SJCRH30 (cell line): ENCODE measurements around the gene RBM19. TPM values are rescaled to one million over a fixed set of nuclear protein-coding genes. Genes with fewer than 3 reads are reported as not detected.

ENCODE experiments used
- DNase-seq, 2 experiments: peaks; one replicate each; pipeline ENCODE4 v3.0.0-alpha.2; 2015 to 2020
- H3K27ac ChIP-seq: fragments of 250-450 bp; sonication (Bioruptor Pico); 2 replicates; pipeline ENCODE4 v1.5.1; 2020; ENCODE audit warnings: mild to moderate bottlenecking, moderate library complexity
- H3K27me3 ChIP-seq: fragments of 250-450 bp; sonication (Bioruptor Pico); 2 replicates; pipeline ENCODE4 v1.5.1; 2020; ENCODE audit warnings: mild to moderate bottlenecking, moderate library complexity
- H3K36me3 ChIP-seq: fragments of 250-450 bp; sonication (Bioruptor Pico); 2 replicates; pipeline ENCODE4 v1.5.1; 2020; ENCODE audit warnings: mild to moderate bottlenecking, moderate library complexity
- H3K4me1 ChIP-seq: fragments of 250-450 bp; sonication (Bioruptor Pico); 2 replicates; pipeline ENCODE4 v1.5.1; 2020; ENCODE audit warnings: mild to moderate bottlenecking, moderate library complexity
- H3K4me3 ChIP-seq: fragments of 250-450 bp; sonication (Bioruptor Pico); 2 replicates; pipeline ENCODE4 v1.5.1; 2020; ENCODE audit warnings: mild to moderate bottlenecking, moderate library complexity
- H3K9me3 ChIP-seq: fragments of 250-450 bp; sonication (Bioruptor Pico); replicated peaks from 2 replicates; pipeline ENCODE4 v1.5.1; 2020; ENCODE audit warnings: mild to moderate bottlenecking, moderate library complexity
- total RNA-seq: library from RNA; depleted of rRNA; stranded (reverse); fragments of >200 nt; shearing (Covaris generic); gene quantifications from 2 replicates; pipeline ENCODE4 v1.2.3, GENCODE V29; 2014

Gene RBM19
- total RNA-seq, 1 experiment from 2014 or later: 25.3 TPM

GRCh38 chr12:113934060-113934814 lies 31.9 kb downstream of the RBM19 start:
- H3K27me3 ChIP-seq: no peaks in the 10 kb centered on the region
- no peaks in the 10 kb centered on the region for H3K4me1 ChIP-seq
- no peaks in the 10 kb centered on the region for H3K36me3 ChIP-seq
- no peak overlapping the region for H3K27ac ChIP-seq
- no peak for DNase-seq
- H3K9me3 ChIP-seq: no peaks in the 10 kb centered on the region
- no peak overlapping the region for H3K4me3 ChIP-seq

GRCh38 chr12:113933201-113933786 lies 32.8 kb downstream of the RBM19 start:
- H3K27me3 ChIP-seq: no peaks in the 10 kb centered on the region
- H3K27ac ChIP-seq: no peak overlapping the region
- no peaks in the 10 kb centered on the region for H3K4me1 ChIP-seq
- no peak overlapping the region for H3K4me3 ChIP-seq
- no peaks in the 10 kb centered on the region for H3K9me3 ChIP-seq
- DNase-seq: no peak
- H3K36me3 ChIP-seq: no peaks in the 10 kb centered on the region

- Histone ChIP-seq H3K36me3 (no peaks in the 10 kb centered on the region), H3K4me1 (no peaks in the 10 kb centered on the region), H3K27me3 (no peaks in the 10 kb centered on the region), H3K9me3 (no peaks in the 10 kb centered on the region), H3K27ac (no peak overlapping the region), H3K4me3 (no peak overlapping the region)
- no peak for DNase-seq
Observed at GRCh38 chr12:113932381-113933196, 33.5 kb downstream of the RBM19 start.

- Histone ChIP-seq H3K27ac (no peak overlapping the region), H3K4me1 (no peaks in the 10 kb centered on the region), H3K4me3 (no peak overlapping the region), H3K9me3 (no peaks in the 10 kb centered on the region), H3K36me3 (no peaks in the 10 kb centered on the region), H3K27me3 (no peaks in the 10 kb centered on the region)
- no peak for DNase-seq
Observed at GRCh38 chr12:113931517-113931916, 34.6 kb downstream of the RBM19 start.

GRCh38 chr12:113930249-113930648 lies 35.9 kb downstream of the RBM19 start:
- Histone ChIP-seq H3K9me3 (no peaks in the 10 kb centered on the region), H3K4me3 (no peak overlapping the region), H3K4me1 (no peaks in the 10 kb centered on the region), H3K27me3 (no peaks in the 10 kb centered on the region), H3K27ac (no peak overlapping the region), H3K36me3 (no peaks in the 10 kb centered on the region)
- no peak for DNase-seq

- H3K4me1 ChIP-seq: no peaks in the 10 kb centered on the region
- no peak for DNase-seq
- H3K36me3 ChIP-seq: no peaks in the 10 kb centered on the region
- no peaks in the 10 kb centered on the region for H3K27me3 ChIP-seq
- H3K9me3 ChIP-seq: no peaks in the 10 kb centered on the region
- no peak overlapping the region for H3K27ac ChIP-seq
- no peak overlapping the region for H3K4me3 ChIP-seq
Observed at GRCh38 chr12:113929312-113929989, 36.7 kb downstream of the RBM19 start.

GRCh38 chr12:113926788-113927187 lies 39.3 kb downstream of the RBM19 start:
- no peaks in the 10 kb centered on the region for H3K36me3 ChIP-seq
- H3K4me3 ChIP-seq: no peak overlapping the region
- H3K9me3 ChIP-seq: no peaks in the 10 kb centered on the region
- no peaks in the 10 kb centered on the region for H3K4me1 ChIP-seq
- H3K27ac ChIP-seq: no peak overlapping the region
- DNase-seq: no peak
- H3K27me3 ChIP-seq: no peaks in the 10 kb centered on the region

- Histone ChIP-seq H3K4me1 (no peaks in the 10 kb centered on the region), H3K27me3 (no peaks in the 10 kb centered on the region), H3K36me3 (0 out of 2 replicates have a peak, but pooled peaks cover 2% of the 10 kb centered on the region), H3K27ac (no peak overlapping the region), H3K4me3 (no peak overlapping the region), H3K9me3 (no peaks in the 10 kb centered on the region)
- DNase-seq: no peak
Observed at GRCh38 chr12:113924341-113924740, 41.8 kb downstream of the RBM19 start.

- Histone ChIP-seq H3K36me3 (0 out of 2 replicates have a peak, but pooled peaks cover 2% of the 10 kb centered on the region), H3K4me3 (no peak overlapping the region), H3K4me1 (no peaks in the 10 kb centered on the region), H3K9me3 (no peaks in the 10 kb centered on the region), H3K27ac (no peak overlapping the region), H3K27me3 (no peaks in the 10 kb centered on the region)
- no peak for DNase-seq
Observed at GRCh38 chr12:113923251-113923650, 42.9 kb downstream of the RBM19 start.

GRCh38 chr12:113921430-113921829 lies 44.7 kb downstream of the RBM19 start:
- Histone ChIP-seq H3K9me3 (no peaks in the 10 kb centered on the region), H3K27me3 (no peaks in the 10 kb centered on the region), H3K27ac (no peak overlapping the region), H3K4me3 (no peak overlapping the region), H3K4me1 (no peaks in the 10 kb centered on the region), H3K36me3 (0 out of 2 replicates have a peak, but pooled peaks cover 2% of the 10 kb centered on the region)
- DNase-seq: no peak

GRCh38 chr12:113919791-113920190 lies 46.3 kb downstream of the RBM19 start:
- Histone ChIP-seq H3K27ac (no peak overlapping the region), H3K27me3 (no peaks in the 10 kb centered on the region), H3K4me3 (no peak overlapping the region), H3K36me3 (0 out of 2 replicates have a peak, but pooled peaks cover 2% of the 10 kb centered on the region), H3K9me3 (no peaks in the 10 kb centered on the region), H3K4me1 (no peaks in the 10 kb centered on the region)
- no peak for DNase-seq

- H3K27me3 ChIP-seq: no peaks in the 10 kb centered on the region
- H3K9me3 ChIP-seq: no peaks in the 10 kb centered on the region
- no peak overlapping the region for H3K27ac ChIP-seq
- no peak overlapping the region for H3K4me3 ChIP-seq
- DNase-seq: no peak
- 0 out of 2 replicates have a peak, but pooled peaks cover 2% of the 10 kb centered on the region for H3K36me3 ChIP-seq
- H3K4me1 ChIP-seq: no peaks in the 10 kb centered on the region
Observed at GRCh38 chr12:113918306-113918705, 47.8 kb downstream of the RBM19 start.

- Histone ChIP-seq H3K27me3 (no peaks in the 10 kb centered on the region), H3K4me3 (no peak overlapping the region), H3K36me3 (0 out of 2 replicates have a peak, but pooled peaks cover 2% of the 10 kb centered on the region), H3K27ac (no peak overlapping the region), H3K4me1 (no peaks in the 10 kb centered on the region), H3K9me3 (no peaks in the 10 kb centered on the region)
- DNase-seq: no peak
Observed at GRCh38 chr12:113917393-113917792, 48.7 kb downstream of the RBM19 start.

GRCh38 chr12:113914806-113915205 lies 51.3 kb downstream of the RBM19 start:
- H3K9me3 ChIP-seq: no peaks in the 10 kb centered on the region
- H3K4me1 ChIP-seq: no peaks in the 10 kb centered on the region

More at GRCh38 chr12:113914806-113915205, 51.3 kb downstream of the RBM19 start:
- H3K36me3 ChIP-seq: no peaks in the 10 kb centered on the region
- no peaks in the 10 kb centered on the region for H3K27me3 ChIP-seq
- H3K27ac ChIP-seq: no peak overlapping the region
- no peak for DNase-seq
- H3K4me3 ChIP-seq: no peak overlapping the region
